ENCODE measurements around the gene POLR3A. TPM values are rescaled to one million over a fixed set of nuclear protein-coding genes. Genes with fewer than 3 reads are reported as not detected.

POLR3A gene
- polyA plus RNA-seq, 1 donor (not counting 4 experiments of a cell fraction or from before 2014, with no cell fraction given) = 15.5 TPM

DNA sequence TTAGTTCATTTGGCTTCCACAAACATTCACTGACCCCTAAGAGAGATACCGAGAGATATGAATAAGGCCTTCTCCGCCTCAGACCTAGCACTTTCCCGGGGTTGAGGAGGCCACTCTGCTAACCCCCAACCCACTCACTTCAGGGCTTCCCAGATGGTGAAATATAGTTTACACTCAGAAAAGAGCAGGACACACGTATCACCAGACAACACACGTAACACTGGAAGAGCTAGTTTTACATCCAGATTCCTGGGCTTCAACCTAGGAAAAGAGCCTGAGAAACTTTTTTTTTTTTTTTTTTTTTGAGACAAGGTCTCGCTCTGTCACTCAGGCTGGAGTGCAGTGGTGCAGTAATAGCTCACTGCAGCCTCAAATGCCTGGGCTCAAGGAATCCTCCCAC is 87.5 kb downstream of the POLR3A start:
- Histone ChIP-seq H3K79me2 (ENCODE audit: control insufficient read depth, insufficient read depth, low read length) (peaks cover 2% of the 10 kb centered on the region), H3K9me1 (ENCODE audit: control insufficient read depth, extremely low read depth, insufficient read depth, low read length) (no peaks in the 10 kb centered on the region), H4K20me1 (ENCODE audit: control insufficient read depth, extremely low read depth, insufficient read depth, low read length) (no peaks in the 10 kb centered on the region), H3K4me2 (ENCODE audit: control insufficient read depth, extremely low read depth, insufficient read depth, low read depth, low read length) (no peak overlapping the region), H3K9ac (ENCODE audit: control insufficient read depth, extremely low read depth, insufficient read depth, low read length) (no peak overlapping the region), H3K4me1 (ENCODE audit: control insufficient read depth, extremely low read depth, insufficient read depth, low read length) (peaks cover 35% of the 10 kb centered on the region), H3K36me3 (ENCODE audit: control insufficient read depth in 2 of 2, extremely low read depth in 1 of 2, insufficient read depth in 2 of 2, low read length in 2 of 2) (no peaks in the 10 kb centered on the region), H3K27me3 (ENCODE audit: control insufficient read depth, extremely low read depth, insufficient read depth, low read length) (no peaks in the 10 kb centered on the region), H2AFZ (ENCODE audit: control insufficient read depth, low read length) (no peak overlapping the region), H3K27ac (ENCODE audit: control insufficient read depth, insufficient read depth, low read length) (no peak overlapping the region), H3K9me3 (ENCODE audit: control insufficient read depth, low read depth, low read length) (no peaks in the 10 kb centered on the region), H3K4me3 (ENCODE audit: control insufficient read depth in 2 of 3, extremely low read depth in 1 of 3, insufficient read depth in 2 of 3, low read depth in 1 of 3, low read length in 3 of 3) (no peak overlapping the region)
- TF ChIP-seq EZH2 (IDR thresholded peaks at IDR 0.05; ENCODE audit: low read length) = no peak
- TF ChIP-seq, protein P1, sequence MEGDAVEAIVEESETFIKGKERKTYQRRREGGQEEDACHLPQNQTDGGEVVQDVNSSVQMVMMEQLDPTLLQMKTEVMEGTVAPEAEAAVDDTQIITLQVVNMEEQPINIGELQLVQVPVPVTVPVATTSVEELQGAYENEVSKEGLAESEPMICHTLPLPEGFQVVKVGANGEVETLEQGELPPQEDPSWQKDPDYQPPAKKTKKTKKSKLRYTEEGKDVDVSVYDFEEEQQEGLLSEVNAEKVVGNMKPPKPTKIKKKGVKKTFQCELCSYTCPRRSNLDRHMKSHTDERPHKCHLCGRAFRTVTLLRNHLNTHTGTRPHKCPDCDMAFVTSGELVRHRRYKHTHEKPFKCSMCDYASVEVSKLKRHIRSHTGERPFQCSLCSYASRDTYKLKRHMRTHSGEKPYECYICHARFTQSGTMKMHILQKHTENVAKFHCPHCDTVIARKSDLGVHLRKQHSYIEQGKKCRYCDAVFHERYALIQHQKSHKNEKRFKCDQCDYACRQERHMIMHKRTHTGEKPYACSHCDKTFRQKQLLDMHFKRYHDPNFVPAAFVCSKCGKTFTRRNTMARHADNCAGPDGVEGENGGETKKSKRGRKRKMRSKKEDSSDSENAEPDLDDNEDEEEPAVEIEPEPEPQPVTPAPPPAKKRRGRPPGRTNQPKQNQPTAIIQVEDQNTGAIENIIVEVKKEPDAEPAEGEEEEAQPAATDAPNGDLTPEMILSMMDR (optimal IDR thresholded peaks at IDR 0.05 in 1 of 3, IDR thresholded peaks at IDR 0.05 in 1 of 3, conservative IDR thresholded peaks at IDR 0.05 in 1 of 3; ENCODE audit: extremely low read depth in 1 of 3, insufficient read depth in 2 of 3, low read length in 3 of 3) = no peak
- no peak for DNase-seq (ENCODE audit: low read depth, low spot score)
- no peak for FAIRE-seq
- dilution Hi-C loops (cut with MboI; ENCODE audit: extremely low pct_ligation_motif_present, low sequenced_read_pairs) = no loop called here

DNA sequence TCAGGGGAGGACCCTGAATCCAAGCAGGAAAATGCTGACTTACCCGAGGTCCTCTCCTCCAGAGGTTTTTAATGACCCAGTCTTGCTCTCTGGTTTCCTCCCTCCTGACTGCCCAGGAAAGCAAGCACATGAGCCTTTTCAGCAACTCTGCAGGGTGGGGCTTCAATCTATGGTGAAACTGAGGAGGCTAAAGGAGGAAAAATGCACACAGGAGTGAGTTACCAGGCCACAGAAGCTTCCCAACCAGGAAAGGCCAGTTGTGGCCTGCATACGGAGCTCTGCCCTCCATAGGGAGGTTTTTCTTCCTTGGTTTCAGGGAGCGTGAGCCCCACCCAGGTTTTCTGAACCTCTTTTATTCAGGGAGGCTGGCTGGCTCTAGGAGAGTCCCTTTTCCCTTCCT is 88.7 kb downstream of the POLR3A start:
- peaks cover 0 to under 1% of the 10 kb centered on the region in 2 experiments for H3K36me3 ChIP-seq (ENCODE audit: control insufficient read depth in 2 of 2, extremely low read depth in 1 of 2, insufficient read depth in 2 of 2, low read length in 2 of 2)
- no peaks in the 10 kb centered on the region for H3K9me3 ChIP-seq (ENCODE audit: control insufficient read depth, low read depth, low read length)
- dilution Hi-C loops (cut with MboI; ENCODE audit: extremely low pct_ligation_motif_present, low sequenced_read_pairs) = no loop called here
- H3K4me3 ChIP-seq (ENCODE audit: control insufficient read depth in 2 of 3, extremely low read depth in 1 of 3, insufficient read depth in 2 of 3, low read depth in 1 of 3, low read length in 3 of 3) = peak overlapping the region in 2 of 3 experiments; percentile 18 to 39
- H3K27me3 ChIP-seq (ENCODE audit: control insufficient read depth, extremely low read depth, insufficient read depth, low read length) = no peaks in the 10 kb centered on the region
- peak overlapping the region; percentile 45 for H2AFZ ChIP-seq (ENCODE audit: control insufficient read depth, low read length)
- FAIRE-seq (no peak), DNase-seq (ENCODE audit: low read depth, low spot score) (no peak)
- peak overlapping the region; percentile 74 for H3K4me2 ChIP-seq (ENCODE audit: control insufficient read depth, extremely low read depth, insufficient read depth, low read depth, low read length)
- peak overlapping the region; percentile 51 for H3K9ac ChIP-seq (ENCODE audit: control insufficient read depth, extremely low read depth, insufficient read depth, low read length)
- no peaks in the 10 kb centered on the region for H3K9me1 ChIP-seq (ENCODE audit: control insufficient read depth, extremely low read depth, insufficient read depth, low read length)
- H3K27ac ChIP-seq (ENCODE audit: control insufficient read depth, insufficient read depth, low read length) = peak overlapping the region; percentile 58
- peaks cover 41% of the 10 kb centered on the region for H3K4me1 ChIP-seq (ENCODE audit: control insufficient read depth, extremely low read depth, insufficient read depth, low read length)
- no peak for TF ChIP-seq EZH2 (IDR thresholded peaks at IDR 0.05; ENCODE audit: low read length)
- TF ChIP-seq, protein P1 (optimal IDR thresholded peaks at IDR 0.05 in 1 of 3, IDR thresholded peaks at IDR 0.05 in 1 of 3, conservative IDR thresholded peaks at IDR 0.05 in 1 of 3; ENCODE audit: extremely low read depth in 1 of 3, insufficient read depth in 2 of 3, low read length in 3 of 3) = no peak
- peaks cover 2% of the 10 kb centered on the region for H3K79me2 ChIP-seq (ENCODE audit: control insufficient read depth, insufficient read depth, low read length)
- H4K20me1 ChIP-seq (ENCODE audit: control insufficient read depth, extremely low read depth, insufficient read depth, low read length) = no peaks in the 10 kb centered on the region

All from keratinocyte (primary cell).